Right lobe of liver (tissue), 6 donors: ENCODE data around the gene LGMN. TPM values are rescaled to one million over a fixed set of nuclear protein-coding genes. Genes with fewer than 3 reads are reported as not detected.

ENCODE experiments used
- ATAC-seq, 4 donors: fragments of 200-7000 bp; cut with Tn5 transposase; one replicate each; pipeline ENCODE4 v1.9.1; 2020; ENCODE audit warnings: mild to moderate bottlenecking in 4 of 4, moderate library complexity in 4 of 4
- DNase-seq, 3 donors: peaks; one replicate each; pipeline ENCODE4 v3.0.0-alpha.2; 2020
- H3K27ac ChIP-seq, 3 donors: fragments of 200-600 bp; one replicate each; pipeline ENCODE4 v1.8.0; 2022
- H3K27me3 ChIP-seq, 2 donors: fragments of 200-600 bp; one replicate each; pipeline ENCODE4 v1.8.0; 2022
- H3K36me3 ChIP-seq, 4 donors: fragments of 200-600 bp; sonication (generic) in 1 of 4; one replicate each; pipeline versions ENCODE4 v1.5.1 to v1.8.0; 2017 to 2022; ENCODE audit warnings: control low read depth in 1 of 4
- H3K4me1 ChIP-seq, 4 donors: fragments of 200-600 bp; sonication (generic) in 1 of 4; one replicate each; pipeline versions ENCODE4 v1.5.1 to v1.8.0; 2017 to 2022; ENCODE audit warnings: control low read depth in 1 of 4
- H3K4me3 ChIP-seq, 3 donors: fragments of 200-600 bp; one replicate each; pipeline ENCODE4 v1.8.0; 2022
- H3K9me3 ChIP-seq, 4 donors: fragments of 200-600 bp; sonication (generic) in 1 of 4; one replicate each; pipeline versions ENCODE4 v1.5.1 to v1.8.0; 2017 to 2022; ENCODE audit warnings: control low read depth in 1 of 4
- CTCF ChIP-seq, 4 donors: fragments of 200-600 bp in 3 of 4; fragments of 450-650 bp in 1 of 4; IDR thresholded peaks; one replicate each; pipeline versions ENCODE4 v1.5.1 to v1.8.0; 2016 to 2022; ENCODE audit warnings: antibody characterized with exemption in 4 of 4, mild to moderate bottlenecking in 2 of 4
- POLR2A ChIP-seq: fragments of 450-650 bp; IDR thresholded peaks from one replicate; pipeline ENCODE4 v1.6.1; 2017; ENCODE audit warnings: antibody characterized with exemption, mild to moderate bottlenecking
- WGBS: methylation state at CpG from one replicate; pipeline ENCODE4 v1.1.6; 2018; ENCODE audit warnings: low coverage, low lambda C conversion rate; ENCODE audit not compliant: insufficient coverage; ENCODE audit errors: missing lambda C conversion rate; 5-methylcytosine and 5-hydroxymethylcytosine counted together
- intact Hi-C, 2 donors: fragments of 100-400 bp; cut with DNase I; formaldehyde crosslinking; loops; one replicate each; pipeline versions ENCODE4 v1.11.2 to v1.14.1; 2022
- total RNA-seq, 6 experiments: library from RNA; depleted of rRNA in 2 of 6; stranded (reverse); fragments of >200 nt in 2 of 6; fragmentation: NEBNext Ultra II Directional in 3 of 6; extraction: Animal tissue kit (Norgen Biotek cat#: 25700) in 3 of 6; gene quantifications; one replicate each; pipeline versions ENCODE4 v1.1.0 to v1.2.4, GENCODE V29; 2016 to 2023
- donor health status: DM: no; HTN: yes; CAD: no.
- donor health status: DM: no; HTN: no; CAD: no.
- donor health status: DM: no; HTN: no; CAD: no.
- donor health status: DM: no; HTN: yes; CAD: no.
- donor health status: DM: no; HTN: yes; CAD: no.

LGMN gene
- total RNA-seq, 6 experiments from 2014 or later = 39.6 to 111 (median 49.3) TPM

GRCh38 chr14:92678766-92679165, 69.7 kb downstream of the LGMN start:
- WGBS = 100% methylated on average over 2 of the region's 5 CpGs
- no peaks in the 10 kb centered on the region for H3K4me1 ChIP-seq
- ATAC-seq (no peak), DNase-seq (peak in 1 of 3 donors; percentile 7)
- intact Hi-C loops = no loop called here
- H3K36me3 ChIP-seq = peaks cover 0 to 15% (median 3%) of the 10 kb centered on the region in 4 donors
- H3K27ac ChIP-seq = no peak overlapping the region
- TF ChIP-seq POLR2A (no peak), CTCF (IDR thresholded peaks at IDR 0.05) (no peak)
- H3K27me3 ChIP-seq = no peaks in the 10 kb centered on the region
- no peak overlapping the region for H3K4me3 ChIP-seq
- no peaks in the 10 kb centered on the region for H3K9me3 ChIP-seq

GRCh38 chr14:92677955-92678354, 70.5 kb downstream of the LGMN start:
- 100% methylated on average over 2 of the region's 2 CpGs for WGBS
- intact Hi-C loops = no loop called here
- Histone ChIP-seq H3K4me1 (no peaks in the 10 kb centered on the region), H3K4me3 (no peak overlapping the region), H3K36me3 (peaks cover 0 to 14% (median 3%) of the 10 kb centered on the region in 4 donors), H3K27me3 (no peaks in the 10 kb centered on the region), H3K27ac (no peak overlapping the region), H3K9me3 (no peaks in the 10 kb centered on the region)
- TF ChIP-seq CTCF (IDR thresholded peaks at IDR 0.05) (no peak), POLR2A (no peak)
- no peak for ATAC-seq
- DNase-seq = peak in 1 of 3 donors; percentile 11

- peaks cover 0 to 14% (median 3%) of the 10 kb centered on the region in 4 donors for H3K36me3 ChIP-seq
- DNase-seq (peak in 1 of 3 donors; percentile 34), ATAC-seq (peak; percentile 25 to 53 (median 42))
- intact Hi-C loops = no loop called here
- no peaks in the 10 kb centered on the region for H3K27me3 ChIP-seq
- no peaks in the 10 kb centered on the region for H3K4me1 ChIP-seq
- WGBS = 79% methylated on average over 3 of the region's 4 CpGs
- H3K27ac ChIP-seq = no peak overlapping the region
- H3K4me3 ChIP-seq = no peak overlapping the region
- no peak for TF ChIP-seq POLR2A
- no peaks in the 10 kb centered on the region for H3K9me3 ChIP-seq
These were observed 71.2 kb downstream of the LGMN start for GRCh38 chr14:92677087-92677668.

GRCh38 chr14:92676403-92677086, 71.9 kb downstream of the LGMN start:
- Histone ChIP-seq H3K36me3 (peaks cover 0 to 14% (median 3%) of the 10 kb centered on the region in 4 donors), H3K27me3 (no peaks in the 10 kb centered on the region), H3K9me3 (no peaks in the 10 kb centered on the region), H3K4me3 (no peak overlapping the region), H3K27ac (no peak overlapping the region), H3K4me1 (no peaks in the 10 kb centered on the region)
- DNase-seq = peak in 1 of 3 donors; percentile 52
- intact Hi-C loops = no loop called here
- 60% methylated on average over 1 of the region's 8 CpGs for WGBS
- peak in 1 of 4 donors; percentile 4 for ATAC-seq
- TF ChIP-seq POLR2A (no peak), CTCF (IDR thresholded peaks at IDR 0.05) (no peak)

GRCh38 chr14:92675976-92676375, 72.5 kb downstream of the LGMN start:
- 59% methylated on average over 7 of the region's 9 CpGs for WGBS
- ATAC-seq = peak; percentile 30 to 53 (median 36)
- H3K9me3 ChIP-seq = no peaks in the 10 kb centered on the region
- peak in 1 of 3 donors; percentile 66 for DNase-seq
- no peak overlapping the region for H3K27ac ChIP-seq
- intact Hi-C loops = no loop called here
- H3K4me3 ChIP-seq = no peak overlapping the region
- H3K36me3 ChIP-seq = peaks cover 0 to 14% (median 3%) of the 10 kb centered on the region in 4 donors
- TF ChIP-seq POLR2A = no peak
- no peak for TF ChIP-seq CTCF (IDR thresholded peaks at IDR 0.05)
- no peaks in the 10 kb centered on the region for H3K27me3 ChIP-seq
- no peaks in the 10 kb centered on the region for H3K4me1 ChIP-seq
